IMR-90 (cell line): ENCODE results near the gene NPW.

Experiments
- BHLHE40 ChIP-seq: fragments of 150-350 bp; IDR thresholded peaks from 2 replicates; pipeline ENCODE4 v1.6.1; 2016; ENCODE audit warnings: mild to moderate bottlenecking, low read depth, low read length
- CTCF ChIP-seq: conservative IDR thresholded peaks from 2 replicates; pipeline ENCODE4 v1.5.1; 2012; ENCODE audit warnings: mild to moderate bottlenecking, low read depth, low read length, improper control_type of control experiment
- POLR2A ChIP-seq: IDR thresholded peaks from 2 replicates; pipeline ENCODE4 v1.6.1; 2012; ENCODE audit warnings: mild to moderate bottlenecking, low read depth, low read length
- RAD21 ChIP-seq: IDR thresholded peaks from 2 replicates; pipeline ENCODE4 v1.6.1; 2012; ENCODE audit warnings: low read length, improper control_type of control experiment

GRCh38 chr16:2022723-2023091, 3.1 kb downstream of the NPW start:
- TF ChIP-seq CTCF (no peak), RAD21 (no peak), POLR2A (no peak), BHLHE40 (no peak)
